Smooth muscle cell of the umbilical artery (primary cell): Measurements from ENCODE around the gene SLC1A6. TPM values are rescaled to one million over a fixed set of nuclear protein-coding genes. Genes with fewer than 3 reads are reported as not detected.

Experiments
- total RNA-seq: library from RNA; depleted of rRNA; stranded (reverse); fragments of >200 nt; gene quantifications from 2 replicates; pipeline ENCODE4 v1.2.3, GENCODE V29; 2014

SLC1A6 gene
- not detected in 2 replicates for total RNA-seq

DNA sequence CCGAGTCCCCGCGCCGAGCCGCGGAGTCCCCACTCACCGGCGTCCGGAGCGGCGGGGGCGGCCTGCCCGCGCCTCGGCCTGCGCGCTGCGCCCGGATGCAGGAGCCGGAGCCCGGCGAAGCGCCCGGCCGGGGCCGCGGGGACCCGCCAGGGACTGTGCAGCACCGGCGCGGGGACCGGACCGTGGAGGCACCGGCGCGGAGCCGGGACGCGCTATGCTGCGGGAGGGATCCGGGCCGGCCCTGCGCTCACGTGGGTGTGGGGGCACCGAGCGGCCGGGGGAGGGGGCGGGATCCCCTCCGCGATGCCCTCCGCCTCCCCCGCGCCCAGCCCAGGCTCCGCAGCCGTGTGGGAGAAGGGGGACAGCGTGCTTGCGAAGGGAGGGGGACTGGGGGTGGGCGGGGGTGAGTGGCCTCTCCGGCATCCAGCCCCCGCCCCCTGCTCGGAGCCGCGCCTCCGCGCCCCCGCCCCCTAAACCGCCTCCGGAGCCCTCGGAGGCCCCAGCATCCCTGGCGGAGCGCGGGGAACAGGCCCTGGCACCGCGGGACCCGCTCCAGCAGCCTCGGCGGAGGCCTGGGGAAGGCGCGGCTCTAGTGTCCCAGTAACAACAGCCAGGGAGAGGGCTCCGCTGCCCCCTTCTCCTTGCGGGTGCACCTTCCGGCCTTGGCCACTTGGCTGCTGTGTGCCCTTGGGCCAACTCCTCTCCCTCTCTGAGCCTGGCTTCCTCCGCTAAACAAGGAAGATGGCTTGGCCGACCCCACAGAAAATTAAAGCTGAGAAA, at the start of gene SLC1A6:
Gene SLC1A6, minus strand, starts transcription at position 389 of the 780 bp plus-strand sequence. CDS start 6,954 bp downstream, outside the sequence.

GRCh38 chr19:14941189-14941588, 38.5 kb downstream of the SLC1A6 start, which contains the start of gene OR7C2:
Gene OR7C2, plus strand, starts transcription at chr19:14941489. Its CDS starts 0 bp downstream, at chr19:14941489.

Other genes starting within 250 kb of the SLC1A6 start
- gene ADGRE2, start 201.3 kb downstream of the SLC1A6 start, total RNA-seq = under 0.01 and 0.32 TPM in 2 replicates
- gene OR7A5, start 144.7 kb downstream of the SLC1A6 start, total RNA-seq = not detected in 2 replicates
- gene OR7C1, start 144.7 kb downstream of the SLC1A6 start, total RNA-seq = not detected in 2 replicates
- gene OR7A10, start 130.9 kb downstream of the SLC1A6 start, total RNA-seq = not detected in 2 replicates
- gene OR7A17, start 93.7 kb downstream of the SLC1A6 start, total RNA-seq = not detected in 2 replicates
- not detected in 2 replicates for gene OR7C2, start 38.4 kb downstream of the SLC1A6 start, total RNA-seq
- not detected in 2 replicates for gene CASP14, start 69.6 kb upstream of the SLC1A6 start, total RNA-seq
- gene OR1I1, start 102.3 kb upstream of the SLC1A6 start, total RNA-seq = not detected in 2 replicates
- 26.1 and 44.0 TPM in 2 replicates for gene SYDE1, start 127.5 kb upstream of the SLC1A6 start, total RNA-seq
- gene NOTCH3, start 221.1 kb upstream of the SLC1A6 start, total RNA-seq = 31.2 and 57.9 TPM in 2 replicates